HG03439 (cell line): ENCODE data around the gene SORBS1.

Source experiments
- ATAC-seq: cut with Tn5 transposase; IDR thresholded peaks from one replicate; pipeline ENCODE4 v1.9.1; 2021; ENCODE audit warnings: mild to moderate bottlenecking, moderate library complexity; ENCODE audit not compliant: unreplicated experiment

SORBS1 gene

GRCh38 chr10:95517536-95518454 is 43.4 kb downstream of the SORBS1 start:
- no peak for ATAC-seq

- no peak for ATAC-seq
Observed at GRCh38 chr10:95516774-95517373, 44.3 kb downstream of the SORBS1 start.

- ATAC-seq, result no peak
Observed at GRCh38 chr10:95513941-95514392, 47.2 kb downstream of the SORBS1 start.

GRCh38 chr10:95513008-95513589 is 48.1 kb downstream of the SORBS1 start:
- ATAC-seq, result no peak

- ATAC-seq, result no peak
Observed at GRCh38 chr10:95511314-95511713, 49.9 kb downstream of the SORBS1 start.

- ATAC-seq, result no peak
Observed at GRCh38 chr10:95509251-95509650, 51.9 kb downstream of the SORBS1 start.

GRCh38 chr10:95508730-95509129 is 52.4 kb downstream of the SORBS1 start:
- no peak for ATAC-seq

GRCh38 chr10:95506056-95506737 is 55.0 kb downstream of the SORBS1 start:
- ATAC-seq, result no peak

GRCh38 chr10:95505641-95506040 is 55.5 kb downstream of the SORBS1 start:
- ATAC-seq, result no peak

GRCh38 chr10:95505084-95505610 is 56.0 kb downstream of the SORBS1 start:
- ATAC-seq, result no peak

GRCh38 chr10:95504246-95504691 is 56.9 kb downstream of the SORBS1 start:
- ATAC-seq, result no peak

- ATAC-seq, result no peak
Observed at GRCh38 chr10:95503526-95503925, 57.6 kb downstream of the SORBS1 start.

- ATAC-seq, result no peak
Observed at GRCh38 chr10:95503001-95503400, 58.2 kb downstream of the SORBS1 start.

- no peak for ATAC-seq
Observed at GRCh38 chr10:95502377-95502776, 58.8 kb downstream of the SORBS1 start.

- ATAC-seq, result no peak
Observed at GRCh38 chr10:95501203-95502094, 59.7 kb downstream of the SORBS1 start.

- no peak for ATAC-seq
Observed at GRCh38 chr10:95500649-95501048, 60.5 kb downstream of the SORBS1 start.

- no peak for ATAC-seq
Observed at GRCh38 chr10:95500097-95500496, 61.1 kb downstream of the SORBS1 start.

GRCh38 chr10:95499482-95499989 is 61.6 kb downstream of the SORBS1 start:
- ATAC-seq, result no peak

- ATAC-seq, result no peak
Observed at GRCh38 chr10:95496951-95497350, 64.2 kb downstream of the SORBS1 start.
